HG02885 (cell line): ENCODE results near the gene GAGE12J.
"Not testable (repeated sequence)": the region's sequence is repeated elsewhere in the genome, so short reads cannot be mapped to it uniquely, and the experiment has no call there.

Source experiments
- ATAC-seq: cut with Tn5 transposase; IDR thresholded peaks from one replicate; pipeline ENCODE4 v1.9.1; 2021; ENCODE audit warnings: mild to moderate bottlenecking; ENCODE audit not compliant: unreplicated experiment, poor library complexity

The GAGE12J gene

DNA sequence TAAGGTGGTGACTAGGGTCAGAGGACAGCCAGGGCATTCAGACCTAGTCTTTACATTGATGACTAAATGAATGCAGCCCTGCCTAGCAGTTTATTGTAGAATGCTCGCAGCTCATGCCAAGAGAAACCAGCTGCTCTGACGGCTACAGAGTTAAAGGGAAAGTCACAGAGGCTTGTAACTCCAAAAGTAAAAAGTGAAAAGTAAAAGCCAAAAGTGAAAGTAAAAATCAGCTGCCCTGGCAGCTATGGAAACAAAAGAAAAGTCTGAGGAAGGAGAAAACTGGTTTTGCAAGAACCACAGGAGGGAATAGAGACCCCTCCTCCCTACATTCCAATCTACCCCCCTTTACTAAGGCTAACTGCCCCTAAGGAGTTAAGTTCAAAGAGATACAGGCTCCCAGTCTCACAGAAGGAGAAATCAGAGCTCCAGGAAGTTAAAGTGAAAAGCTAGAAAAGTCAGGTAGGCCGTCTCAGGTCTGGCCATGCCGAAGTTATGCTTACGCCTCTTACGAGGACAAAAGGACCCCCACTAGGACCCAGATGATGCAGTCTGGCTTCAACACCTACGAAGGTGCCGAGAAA is 12.3 kb upstream of the GAGE12J start:
- ATAC-seq, result no peak

DNA sequence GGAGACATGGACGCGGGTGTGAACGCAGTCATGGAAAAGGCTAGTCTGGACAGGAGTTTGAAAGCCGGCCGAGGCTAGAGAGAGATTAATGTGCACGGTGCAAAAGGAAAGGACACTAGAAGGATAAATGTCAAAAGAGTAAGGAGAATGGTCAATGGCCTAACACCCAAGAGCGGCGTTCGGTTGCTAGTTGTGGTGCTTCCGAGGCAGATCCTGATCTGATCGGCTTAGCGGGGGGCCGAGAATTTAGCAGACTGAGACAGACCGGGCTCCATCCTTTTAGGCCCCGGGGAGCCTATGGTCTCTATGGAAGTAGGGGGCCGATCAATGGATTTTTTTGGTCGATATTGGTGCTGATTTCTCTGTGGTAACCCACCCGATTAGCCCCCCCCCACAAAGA is 11.5 kb upstream of the GAGE12J start:
- no peak for ATAC-seq

DNA sequence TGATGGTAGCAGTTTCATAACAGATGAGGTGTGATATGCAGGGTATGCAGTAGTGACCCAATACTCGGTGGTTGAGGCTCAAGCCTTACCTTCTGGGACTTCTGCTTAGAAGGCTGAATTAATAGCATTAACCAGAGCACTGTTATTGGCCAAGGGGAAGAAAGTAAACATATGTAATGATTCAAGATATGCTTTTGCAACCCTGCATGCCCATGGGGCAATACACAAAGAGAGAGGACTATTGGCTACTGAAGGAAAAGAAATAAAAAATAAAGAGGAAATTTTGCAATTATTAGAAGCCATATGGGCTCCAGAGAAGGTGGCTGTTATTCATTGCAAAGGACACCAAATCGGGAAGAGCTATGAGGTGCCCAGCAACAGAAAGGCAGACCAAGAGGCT is 9.7 kb upstream of the GAGE12J start:
- ATAC-seq, result no peak

DNA sequence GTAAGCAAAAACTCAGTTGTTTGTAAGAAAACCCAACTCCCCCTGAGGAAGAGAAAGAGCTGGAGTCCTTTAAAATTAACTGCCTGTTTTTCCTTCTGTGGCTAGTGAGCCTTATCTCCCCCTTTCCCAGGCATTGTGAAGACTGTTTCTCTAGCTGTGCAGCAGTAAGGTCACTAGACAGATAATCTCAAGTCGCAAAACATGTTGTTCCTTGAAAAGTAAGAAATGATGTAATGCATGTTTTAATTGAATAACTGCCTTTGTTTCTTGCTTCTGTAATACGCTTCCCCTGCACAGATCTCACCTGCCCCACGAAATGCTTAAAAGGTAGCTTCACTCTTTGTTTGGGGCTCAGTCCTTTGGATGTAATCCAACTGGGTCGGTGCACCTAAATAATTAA is 5.8 kb upstream of the GAGE12J start:
- ATAC-seq, result no peak

DNA sequence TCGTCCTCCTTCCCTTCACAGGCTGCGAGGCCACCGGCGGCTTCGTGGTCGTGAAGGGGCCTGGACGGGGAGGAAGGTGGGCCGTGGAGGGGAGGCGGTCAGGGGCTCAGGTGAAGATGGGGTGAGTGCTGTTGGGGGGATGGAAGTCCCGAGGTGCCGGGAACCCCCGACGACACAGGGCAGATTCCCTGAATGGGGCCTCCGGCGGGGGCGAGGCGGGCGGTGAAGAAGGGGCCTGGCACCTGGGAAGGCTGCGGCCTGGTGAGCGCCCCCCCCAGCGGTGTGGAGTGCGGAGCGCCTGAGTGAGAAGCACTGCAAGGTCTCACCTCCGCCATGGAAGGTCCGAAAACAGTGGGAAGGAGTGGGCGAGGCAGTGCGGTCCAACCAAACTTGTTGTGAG is 429 bp downstream of the GAGE12J start:
- not testable (repeated sequence) for ATAC-seq

DNA sequence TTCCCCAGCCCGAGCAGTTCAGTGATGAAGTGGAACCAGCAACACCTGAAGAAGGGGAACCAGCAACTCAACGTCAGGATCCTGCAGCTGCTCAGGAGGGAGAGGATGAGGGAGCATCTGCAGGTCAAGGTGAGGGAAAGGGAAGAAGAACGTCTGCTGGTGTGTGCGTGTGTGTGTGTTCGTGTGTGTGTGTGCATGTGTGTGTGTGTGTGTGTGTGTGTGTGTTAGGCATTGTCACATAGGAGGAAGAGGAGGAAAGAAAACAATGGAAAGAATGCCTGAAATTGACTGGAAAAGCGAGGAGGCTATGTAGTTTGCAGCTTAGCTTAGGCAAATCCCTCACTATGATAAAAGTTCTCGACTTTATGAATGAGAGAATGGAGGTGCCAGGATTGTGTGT is 1.9 kb downstream of the GAGE12J start:
- not testable (repeated sequence) for ATAC-seq

DNA sequence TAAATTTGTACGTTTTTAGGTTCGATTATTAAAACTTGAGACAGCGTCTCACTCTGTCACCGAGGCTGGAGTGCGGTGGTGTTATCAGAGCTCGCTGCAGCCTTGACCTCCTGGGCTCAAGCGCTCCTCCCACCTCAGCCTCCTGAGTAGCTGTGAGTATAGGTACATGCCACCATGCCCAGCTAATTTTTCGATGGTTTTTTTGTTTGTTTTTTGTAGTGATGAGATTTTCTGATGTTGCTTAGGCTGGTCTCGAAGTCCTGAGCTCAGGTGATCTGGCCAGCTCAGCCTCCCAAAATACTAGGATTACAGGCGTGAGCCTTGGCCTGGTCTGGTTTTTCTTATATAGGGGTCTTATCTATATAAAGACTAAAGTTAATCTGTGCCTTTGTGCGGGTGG is 8.6 kb downstream of the GAGE12J start:
- ATAC-seq, result not testable (repeated sequence)

DNA sequence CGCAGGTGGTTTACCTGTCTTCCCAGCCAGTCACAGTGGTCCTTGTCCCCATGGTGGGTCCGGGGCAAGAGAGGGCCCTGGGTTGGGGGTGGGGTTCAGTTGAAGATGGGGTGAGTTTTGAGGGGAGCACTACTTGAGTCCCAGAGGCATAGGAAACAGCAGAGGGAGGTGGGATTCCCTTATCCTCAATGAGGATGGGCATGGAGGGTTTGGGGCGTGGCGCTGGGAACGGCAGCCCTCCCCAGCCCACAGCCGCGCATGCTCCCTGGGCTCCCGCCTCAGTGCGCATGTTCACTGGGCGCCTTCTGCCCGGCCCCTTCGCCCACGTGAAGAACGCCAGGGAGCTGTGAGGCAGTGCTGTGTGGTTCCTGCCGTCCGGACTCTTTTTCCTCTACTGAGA is 9.4 kb downstream of the GAGE12J start, which contains the start of gene GAGE13:
Gene GAGE13 (plus strand): TSS at position 301 of the 400 bp plus-strand sequence. CDS start 1,156 bp downstream, outside the sequence.
- not testable (repeated sequence) for ATAC-seq

DNA sequence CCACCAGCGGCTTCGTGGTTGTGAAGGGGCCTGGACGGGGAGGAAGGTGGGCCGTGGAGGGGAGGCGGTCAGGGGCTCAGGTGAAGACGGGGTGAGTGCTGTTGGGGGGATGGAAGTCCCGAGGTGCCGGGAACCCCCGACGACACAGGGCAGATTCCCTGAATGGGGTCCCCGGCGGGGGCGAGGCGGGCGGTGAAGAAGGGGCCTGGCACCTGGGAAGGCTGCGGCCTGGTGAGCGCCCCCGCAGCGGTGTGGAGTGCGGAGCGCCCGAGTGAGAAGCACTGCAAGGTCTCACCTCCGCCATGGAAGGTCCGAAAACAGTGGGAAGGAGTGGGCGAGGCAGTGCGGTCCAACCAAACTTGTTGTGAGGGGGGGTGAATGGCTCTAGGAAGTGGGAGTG is 10.0 kb downstream of the GAGE12J start:
- ATAC-seq, result not testable (repeated sequence)

DNA sequence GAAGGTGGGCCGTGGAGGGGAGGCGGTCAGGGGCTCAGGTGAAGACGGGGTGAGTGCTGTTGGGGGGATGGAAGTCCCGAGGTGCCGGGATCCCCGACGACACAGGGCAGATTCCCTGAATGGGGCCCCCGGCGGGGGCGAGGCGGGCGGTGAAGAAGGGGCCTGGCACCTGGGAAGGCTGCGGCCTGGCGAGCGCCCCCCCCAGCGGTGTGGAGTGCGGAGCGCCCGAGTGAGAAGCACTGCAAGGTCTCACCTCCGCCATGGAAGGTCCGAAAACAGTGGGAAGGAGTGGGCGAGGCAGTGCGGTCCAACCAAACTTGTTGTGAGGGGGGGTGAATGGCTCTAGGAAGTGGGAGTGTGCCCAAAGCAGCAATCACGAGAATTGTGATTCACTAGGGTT is 19.6 kb downstream of the GAGE12J start:
- not testable (repeated sequence) for ATAC-seq

DNA sequence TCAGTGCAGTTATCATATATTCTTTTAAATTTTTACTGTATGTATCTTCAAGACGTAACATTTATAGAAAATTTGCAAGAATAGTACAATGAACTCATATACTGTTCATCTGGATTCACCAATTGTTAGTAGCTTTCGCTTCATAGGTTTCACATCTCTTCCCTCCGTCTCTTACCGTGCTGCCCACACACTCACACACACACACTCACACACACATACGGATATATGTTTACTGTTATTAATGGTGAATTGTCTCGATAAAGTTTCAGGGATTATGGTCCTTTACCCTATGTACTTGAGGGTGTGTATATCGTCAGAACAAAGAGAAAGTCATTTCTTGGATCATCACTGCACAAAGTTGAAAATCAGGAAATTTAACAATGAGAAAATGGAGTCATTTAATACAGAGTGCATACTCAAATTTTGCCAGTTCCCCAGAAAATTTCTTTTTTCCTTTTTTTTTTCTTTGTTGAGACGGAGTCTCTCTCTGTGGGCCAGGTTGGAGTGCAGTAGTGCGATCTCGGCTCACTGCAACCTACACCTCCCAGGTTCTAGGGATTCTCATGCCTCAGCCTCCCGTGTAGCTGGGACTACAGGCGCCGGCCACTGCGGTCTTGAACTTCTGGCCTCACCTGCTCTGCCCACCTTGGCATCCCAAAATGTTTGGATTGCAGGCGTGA is 22.8 kb downstream of the GAGE12J start:
- ATAC-seq, result not testable (repeated sequence)

DNA sequence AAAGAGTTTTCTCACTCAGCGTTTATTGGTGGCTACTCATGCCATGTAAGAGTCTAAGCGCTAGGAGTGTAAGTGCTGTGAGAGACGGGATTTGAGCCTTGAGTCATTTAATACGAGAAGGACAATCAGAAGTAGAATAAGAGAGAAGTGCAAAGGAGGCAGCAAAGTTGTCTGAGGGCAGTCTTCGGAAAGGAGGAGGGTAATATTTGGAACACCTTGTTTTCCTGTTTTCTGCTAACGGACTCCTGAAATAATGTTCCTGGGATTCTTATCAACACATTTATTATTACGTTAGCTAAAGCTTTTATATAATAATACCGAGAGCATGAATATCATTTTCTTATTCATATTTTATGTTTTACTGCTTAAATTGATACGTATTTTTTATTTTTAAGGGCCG is 23.6 kb downstream of the GAGE12J start:
- not testable (repeated sequence) for ATAC-seq

DNA sequence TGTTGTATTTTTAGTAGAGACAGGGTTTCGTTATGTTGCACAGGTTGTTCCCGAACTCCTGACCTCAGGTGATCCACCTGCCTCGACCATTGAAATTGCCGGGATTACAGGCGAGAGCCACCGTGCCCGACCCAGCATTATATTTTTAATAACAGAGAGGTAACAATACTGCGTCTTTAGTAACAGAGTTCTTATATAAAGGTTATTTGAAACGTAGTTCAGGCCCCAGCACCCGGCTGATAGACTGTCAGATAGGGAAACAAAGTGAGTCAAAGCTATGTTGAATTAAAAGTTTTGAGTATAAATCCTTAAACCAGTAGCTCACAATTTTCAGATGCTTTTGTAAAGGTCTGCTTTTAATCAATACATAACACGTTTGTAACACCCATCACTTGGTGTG is 24.3 kb downstream of the GAGE12J start:
- not testable (repeated sequence) for ATAC-seq
